ENCODE measurements around the gene CNP. TPM values are rescaled to one million over a fixed set of nuclear protein-coding genes. Genes with fewer than 3 reads are reported as not detected.

CNP gene
- total RNA-seq, 2 experiments from 2014 or later: 66.6 to 68.0 TPM

- Mint-ChIP-seq H3K36me3 (no peaks in the 10 kb centered on the region), H3K27me3 (no peaks in the 10 kb centered on the region), H3K4me3 (no peak overlapping the region), H3K27ac (no peak overlapping the region), H3K9me3 (no peaks in the 10 kb centered on the region), H3K4me1 (ENCODE audit: low read depth) (no peaks in the 10 kb centered on the region)
- ChIA-PET POLR2A (no interaction called here), CTCF (no interaction called here)
- no peak for DNase-seq
- intact Hi-C loops (cut with micrococcal nuclease): no loop called here
Observed at GRCh38 chr17:41944943-41945342, 21.7 kb upstream of the CNP start.

- Mint-ChIP-seq H3K36me3 (no peaks in the 10 kb centered on the region), H3K4me1 (ENCODE audit: low read depth) (no peaks in the 10 kb centered on the region), H3K9me3 (no peaks in the 10 kb centered on the region), H3K4me3 (no peak overlapping the region), H3K27ac (no peak overlapping the region), H3K27me3 (no peaks in the 10 kb centered on the region)
- intact Hi-C loops (cut with micrococcal nuclease): no loop called here
- ChIA-PET POLR2A (no interaction called here), CTCF (interaction anchor here (1.3 kb wide), 1 partner anchor 16 kb away, joined by 5 read pairs; no protein-coding TSS in a partner anchor)
- no peak for DNase-seq
Observed at GRCh38 chr17:41948762-41949460, 17.7 kb upstream of the CNP start.

DNA sequence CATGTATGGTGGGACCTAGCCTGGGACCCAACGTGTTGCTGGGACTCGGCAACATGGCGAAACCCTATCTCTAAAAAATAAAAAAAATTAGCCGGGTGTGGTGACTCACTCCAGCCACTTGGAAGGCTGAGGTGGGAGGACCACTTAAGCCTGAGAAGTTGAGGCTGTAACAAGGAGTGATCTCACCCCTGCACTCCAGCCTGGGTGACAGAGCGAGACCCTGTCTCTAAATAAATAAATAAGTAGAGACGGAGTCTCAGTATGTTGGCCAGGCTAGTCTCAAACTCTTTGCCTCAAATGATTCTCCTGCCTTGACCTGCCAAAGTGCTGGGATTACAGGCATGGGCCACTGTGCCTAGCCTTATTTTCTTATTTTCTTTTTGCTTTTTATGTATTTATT is 10.1 kb upstream of the CNP start:
- no peaks in the 10 kb centered on the region for H3K9me3 Mint-ChIP-seq

GRCh38 chr17:41957031-41957868 is 9.3 kb upstream of the CNP start:
- no peaks in the 10 kb centered on the region for H3K9me3 Mint-ChIP-seq
- no peak overlapping the region for H3K27ac Mint-ChIP-seq
- ChIA-PET POLR2A (no interaction called here), CTCF (no interaction called here)
- no peaks in the 10 kb centered on the region for H3K27me3 Mint-ChIP-seq
- intact Hi-C loops (cut with micrococcal nuclease): no loop called here
- DNase-seq: no peak
- H3K4me3 Mint-ChIP-seq: no peak overlapping the region
- H3K4me1 Mint-ChIP-seq (ENCODE audit: low read depth): no peaks in the 10 kb centered on the region
- no peaks in the 10 kb centered on the region for H3K36me3 Mint-ChIP-seq

More for the DNA sequence above, 10.1 kb upstream of the CNP start:
- H3K36me3 Mint-ChIP-seq: no peaks in the 10 kb centered on the region
- ChIA-PET POLR2A (no interaction called here), CTCF (no interaction called here)
- no peaks in the 10 kb centered on the region for H3K27me3 Mint-ChIP-seq
- H3K27ac Mint-ChIP-seq: no peak overlapping the region
- no peaks in the 10 kb centered on the region for H3K4me1 Mint-ChIP-seq (ENCODE audit: low read depth)
- H3K4me3 Mint-ChIP-seq: no peak overlapping the region
- DNase-seq: no peak
- intact Hi-C loops (cut with micrococcal nuclease): no loop called here

DNA sequence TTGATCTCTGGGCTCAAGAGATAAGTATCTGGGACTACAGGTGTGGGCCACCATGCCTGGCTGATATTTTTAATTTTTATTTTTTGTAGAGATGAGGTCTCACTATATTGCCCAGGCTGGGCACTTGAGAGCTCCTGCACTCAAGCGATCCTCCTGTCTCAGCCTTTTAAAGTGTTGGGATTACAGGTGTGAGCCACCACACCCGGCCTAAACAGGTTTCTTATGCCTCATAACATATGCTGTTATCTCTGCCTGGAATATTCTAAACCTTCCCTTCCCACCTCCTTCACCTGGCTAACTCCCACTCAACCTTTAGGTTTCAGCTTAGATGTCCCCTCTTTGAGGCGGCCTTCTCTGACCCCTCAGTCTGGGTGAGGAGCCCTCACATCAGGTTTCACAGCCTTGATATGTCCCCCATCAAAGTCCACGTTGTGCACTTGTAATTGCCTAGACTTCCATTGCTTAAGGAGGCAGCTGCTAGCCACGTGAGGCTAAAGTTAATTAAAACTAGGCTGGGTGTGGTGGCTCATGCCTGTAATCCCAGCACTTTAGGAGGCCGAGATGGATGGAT is 8.6 kb upstream of the CNP start:
- POLR2A ChIA-PET: no interaction called here
- CTCF ChIA-PET: interaction anchor here (0.7 kb wide), 1 partner anchor 111 kb away, joined by 3 read pairs; no protein-coding TSS in a partner anchor

DNA sequence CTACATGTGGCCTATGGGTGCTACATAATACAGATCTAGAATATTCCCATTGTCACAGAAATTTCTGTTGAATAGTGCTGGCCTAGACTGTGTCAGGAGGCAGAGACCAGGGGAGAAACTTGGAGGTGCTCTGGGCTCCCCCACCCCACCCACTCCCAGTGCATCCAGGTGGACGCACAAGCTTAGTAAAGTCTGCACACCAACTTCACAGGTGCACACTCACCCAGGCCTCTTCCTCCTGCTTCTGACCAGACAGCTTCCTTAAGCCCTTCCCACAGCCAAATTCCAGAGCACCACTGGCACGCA is 7.6 kb upstream of the CNP start:
- no peak for DNase-seq
- Mint-ChIP-seq H3K4me1 (ENCODE audit: low read depth) (no peaks in the 10 kb centered on the region), H3K36me3 (no peaks in the 10 kb centered on the region), H3K4me3 (no peak overlapping the region), H3K27me3 (no peaks in the 10 kb centered on the region), H3K27ac (no peak overlapping the region), H3K9me3 (no peaks in the 10 kb centered on the region)
- CTCF ChIA-PET: interaction anchor here (1.2 kb wide), 1 partner anchor 107 kb away, joined by 3 read pairs; no protein-coding TSS in a partner anchor
- intact Hi-C loops (cut with micrococcal nuclease): no loop called here
- POLR2A ChIA-PET: interaction anchor here (1.5 kb wide), 1 partner anchor 148 kb away, joined by 3 read pairs; the partner anchor contains the start of gene P3H4

More for the DNA sequence above, 8.6 kb upstream of the CNP start:
- H3K4me1 Mint-ChIP-seq (ENCODE audit: low read depth): no peaks in the 10 kb centered on the region
- no peaks in the 10 kb centered on the region for H3K27me3 Mint-ChIP-seq
- no peaks in the 10 kb centered on the region for H3K9me3 Mint-ChIP-seq
- intact Hi-C loops (cut with micrococcal nuclease): no loop called here
- H3K36me3 Mint-ChIP-seq: no peaks in the 10 kb centered on the region
- no peak for DNase-seq
- H3K4me3 Mint-ChIP-seq: no peak overlapping the region
- H3K27ac Mint-ChIP-seq: no peak overlapping the region

DNA sequence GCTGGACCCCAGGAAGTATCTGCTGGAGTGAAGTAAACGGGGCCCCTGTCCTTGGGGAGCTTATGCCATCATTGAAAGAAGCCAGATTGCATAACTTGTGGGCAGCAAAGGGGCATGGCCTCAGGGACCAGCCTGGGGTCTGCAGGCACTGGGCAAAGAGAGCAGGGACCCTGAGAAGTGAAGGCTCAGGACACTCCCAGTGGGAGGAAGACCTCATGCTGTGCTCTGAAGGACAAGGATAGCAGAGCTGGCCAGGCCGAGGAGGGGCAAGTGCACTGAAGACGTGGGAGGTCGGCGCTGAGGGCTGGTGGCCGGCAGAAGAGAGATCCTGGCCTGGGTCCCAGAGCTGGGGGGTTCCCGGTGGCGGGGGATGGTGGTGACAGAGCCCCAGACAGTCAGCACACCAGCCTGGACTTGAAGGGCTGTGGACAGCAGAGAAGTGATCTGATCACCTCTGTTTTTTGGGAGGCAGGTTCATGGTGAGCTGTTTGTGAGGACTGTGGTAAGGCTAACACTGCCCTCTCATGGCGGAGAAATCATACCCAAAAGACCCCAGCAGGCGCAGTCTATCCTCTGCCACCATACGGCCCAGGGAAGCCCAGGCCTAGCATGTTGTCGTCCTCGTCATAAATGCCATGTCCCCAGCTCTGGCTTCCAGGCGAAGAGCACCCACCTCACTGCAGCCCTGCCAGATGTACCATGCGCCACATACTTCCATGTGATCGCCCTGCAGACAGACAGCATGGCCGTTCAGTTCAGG is 7.1 kb upstream of the CNP start:
- no peaks in the 10 kb centered on the region for H3K4me1 Mint-ChIP-seq (ENCODE audit: low read depth)
- POLR2A ChIA-PET: interaction anchor here (1.5 kb wide), 1 partner anchor 148 kb away, joined by 3 read pairs; the partner anchor contains the start of gene P3H4
- H3K4me3 Mint-ChIP-seq: no peak overlapping the region
- CTCF ChIA-PET: interaction anchor here (1.2 to 1.5 kb wide), 3 partner anchors 25 to 159 kb away, joined by 3 read pairs; no protein-coding TSS in a partner anchor
- intact Hi-C loops (cut with micrococcal nuclease): no loop called here
- DNase-seq: peak; percentile 22
- H3K27ac Mint-ChIP-seq: no peak overlapping the region
- H3K27me3 Mint-ChIP-seq: no peaks in the 10 kb centered on the region
- no peaks in the 10 kb centered on the region for H3K36me3 Mint-ChIP-seq
- H3K9me3 Mint-ChIP-seq: no peaks in the 10 kb centered on the region

DNA sequence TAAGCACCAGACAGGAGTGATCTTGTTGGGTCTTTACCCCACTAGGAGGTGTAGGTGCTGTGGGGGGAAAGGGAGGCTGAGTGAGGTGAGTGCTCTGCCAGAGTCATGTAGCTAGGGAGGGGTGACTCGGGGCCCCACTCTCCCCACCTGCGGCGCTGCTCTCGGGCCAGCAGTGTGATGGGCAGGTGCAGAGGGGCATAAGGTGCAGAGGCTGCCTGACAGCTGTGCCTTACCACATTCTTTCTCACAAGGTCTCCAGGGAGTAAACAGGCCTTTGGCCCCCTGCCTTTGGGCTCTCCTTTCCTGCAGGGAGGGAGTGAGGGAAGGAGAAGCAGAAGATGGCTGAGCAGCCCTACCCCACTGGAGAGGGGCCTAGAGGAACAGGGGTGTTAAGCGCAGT is 4.5 kb upstream of the CNP start:
- H3K27me3 Mint-ChIP-seq: no peaks in the 10 kb centered on the region
- no peak overlapping the region for H3K4me3 Mint-ChIP-seq
- ChIA-PET CTCF (interaction anchor here (0.6 to 4.8 kb wide), 6 partner anchors 26 to 156 kb away, joined by 3 to 43 read pairs (median 4); partner anchors contain the start of gene DHX58), POLR2A (no interaction called here)
- H3K27ac Mint-ChIP-seq: no peak overlapping the region
- intact Hi-C loops (cut with micrococcal nuclease): no loop called here
- H3K9me3 Mint-ChIP-seq: no peaks in the 10 kb centered on the region
- H3K36me3 Mint-ChIP-seq: no peaks in the 10 kb centered on the region
- peaks cover 14% of the 10 kb centered on the region for H3K4me1 Mint-ChIP-seq (ENCODE audit: low read depth)
- no peak for DNase-seq

- Mint-ChIP-seq H3K4me1 (ENCODE audit: low read depth) (peaks cover 21% of the 10 kb centered on the region), H3K9me3 (no peaks in the 10 kb centered on the region), H3K4me3 (no peak overlapping the region), H3K27ac (no peak overlapping the region), H3K27me3 (no peaks in the 10 kb centered on the region), H3K36me3 (peaks cover 2% of the 10 kb centered on the region)
- intact Hi-C loops (cut with micrococcal nuclease): loop anchor here (1.0 kb wide), 1 partner anchor 153 kb away; no protein-coding TSS in a partner anchor
- ChIA-PET CTCF (interaction anchor here (0.6 to 6.0 kb wide), 26 partner anchors 9 to 539 kb away, joined by 3 to 58 read pairs (median 4); partner anchors contain the start of genes DHX58, DNAJC7 and ODAD4), POLR2A (interaction anchor here (0.9 to 1.7 kb wide), 2 partner anchors 12 to 55 kb away, joined by 3 to 4 read pairs; partner anchors contain the start of gene DNAJC7)
- peak; percentile 80 for DNase-seq
Observed at GRCh38 chr17:41962768-41963434, 3.7 kb upstream of the CNP start.

DNA sequence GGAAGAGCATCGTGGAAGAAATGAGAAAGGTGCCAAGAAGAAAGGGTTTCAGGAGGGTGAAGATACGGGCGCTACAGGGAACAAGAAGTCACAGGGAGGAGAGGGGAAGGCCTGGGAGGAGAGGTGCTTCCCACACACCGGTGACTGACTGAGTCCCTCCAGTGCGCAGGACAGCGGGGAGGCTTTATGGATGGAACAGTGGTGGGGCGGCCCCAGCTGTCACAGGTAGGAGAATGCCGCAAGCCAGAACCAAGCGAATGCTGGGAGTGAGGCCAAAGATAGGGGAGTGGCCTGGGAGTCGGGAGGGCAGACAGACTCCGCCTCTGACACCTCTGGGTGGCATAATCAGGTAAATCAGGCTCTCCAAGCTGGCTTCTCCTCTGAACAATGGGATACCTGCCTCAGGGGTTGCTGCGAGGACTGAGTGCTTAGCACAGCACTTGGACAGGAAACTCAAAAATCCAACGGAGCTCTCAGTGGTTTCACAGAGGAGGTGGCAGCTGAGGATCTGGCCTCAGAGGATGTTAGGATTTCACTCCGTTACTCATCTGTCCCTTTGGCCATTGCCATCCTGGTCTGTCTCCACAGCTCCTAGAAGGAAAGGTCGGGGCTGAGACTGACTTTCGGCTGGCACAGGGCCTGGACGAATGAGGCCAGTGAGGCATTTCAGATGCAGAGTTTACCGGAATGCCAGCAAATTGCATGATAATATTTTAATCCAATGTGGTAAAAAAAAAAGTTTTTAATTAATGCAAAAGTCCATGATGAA is 717 bp upstream of the CNP start:
- CTCF ChIA-PET: interaction anchor here (0.5 to 6.0 kb wide), 20 partner anchors 33 to 270 kb away, joined by 3 to 58 read pairs (median 4); partner anchors contain the start of genes DHX58, DNAJC7, KCNH4 and NKIRAS2
- intact Hi-C loops (cut with micrococcal nuclease): loop anchor here (2.0 to 5.0 kb wide), 5 partner anchors 35 to 189 kb away; partner anchors contain the start of genes ACLY, DNAJC7, ODAD4 and RAB5C
- POLR2A ChIA-PET: interaction anchor here (0.6 to 4.0 kb wide), 14 partner anchors 35 to 276 kb away, joined by 3 to 33 read pairs (median 4); partner anchors contain the start of genes ACLY, DHX58, DNAJC7 and NKIRAS2
- H3K27me3 Mint-ChIP-seq: no peaks in the 10 kb centered on the region
- peaks cover 13% of the 10 kb centered on the region for H3K36me3 Mint-ChIP-seq
- DNase-seq: peak; percentile 84
- peaks cover 37% of the 10 kb centered on the region for H3K4me1 Mint-ChIP-seq (ENCODE audit: low read depth)
- peak overlapping the region; percentile 64 for H3K27ac Mint-ChIP-seq
- peak overlapping the region; percentile 78 for H3K4me3 Mint-ChIP-seq
- H3K9me3 Mint-ChIP-seq: no peaks in the 10 kb centered on the region

All from activated CD4-positive, alpha-beta memory T cell treated with anti-CD3 and anti-CD28 coated beads for 36 hours (primary cell).